CD4-positive, alpha-beta T cell treated with Interleukin-10 for 1 hour (primary cell): ENCODE results near the gene RAB23.

ENCODE experiments used
- DNase-seq: peaks from one replicate; pipeline ENCODE4 v3.0.0-alpha.2; 2020

Gene RAB23

GRCh38 chr6:57242505-57242904 lies 20.4 kb upstream of the RAB23 start:
- DNase-seq: no peak

DNA sequence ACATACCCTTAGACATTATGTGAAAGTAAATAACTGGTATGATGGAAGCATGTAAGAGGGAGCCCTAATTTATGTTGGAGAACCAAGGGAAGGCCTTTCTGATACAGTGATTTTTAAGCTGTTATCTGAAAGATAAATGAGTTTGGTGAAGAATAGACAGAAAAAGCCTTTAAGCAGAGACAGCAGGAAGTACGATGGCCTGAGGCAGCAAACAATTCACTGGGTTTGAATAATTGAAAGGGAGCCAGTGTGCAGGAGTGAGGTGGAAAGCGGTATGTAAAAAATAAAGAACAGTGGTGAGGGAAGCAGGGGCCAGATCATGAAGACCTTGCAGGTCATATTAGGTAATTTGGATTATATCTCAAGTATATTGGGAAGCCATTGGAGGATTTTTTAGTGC lies 4.1 kb upstream of the RAB23 start:
- DNase-seq: no peak

DNA sequence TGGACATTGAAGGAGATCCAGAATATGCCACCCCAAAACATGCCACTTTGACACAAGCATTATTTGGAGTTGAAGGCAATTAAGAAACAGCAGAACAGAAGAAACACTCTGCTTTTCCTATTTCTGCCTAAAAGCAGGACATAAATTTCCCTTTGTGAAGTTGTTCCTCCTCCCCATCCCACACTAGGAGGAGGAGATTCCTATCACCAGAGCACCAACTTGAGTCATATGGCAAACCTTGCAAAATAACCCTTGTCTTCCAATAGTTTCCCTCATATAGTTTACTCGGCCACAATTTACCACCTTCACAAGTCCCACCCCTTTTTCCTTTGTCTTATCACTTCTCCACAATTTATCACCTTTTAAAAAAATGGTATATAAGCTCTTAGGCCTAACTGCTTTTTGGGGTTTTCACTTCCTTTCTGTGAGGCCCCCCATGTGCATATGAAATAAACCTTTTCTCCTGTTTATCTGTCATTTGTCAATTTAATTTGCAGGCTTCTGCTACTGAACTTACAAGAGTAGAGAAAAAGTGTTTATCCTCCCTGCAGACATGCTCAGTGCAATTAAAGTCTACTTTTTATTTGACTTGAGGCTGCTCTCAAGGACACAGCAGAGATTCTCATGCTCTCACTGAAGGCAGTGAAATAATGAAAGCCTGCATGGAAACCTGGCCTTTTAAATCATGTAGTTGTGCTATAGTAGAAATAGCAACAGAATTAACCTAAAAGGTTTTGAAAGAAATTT lies 2.8 kb upstream of the RAB23 start:
- DNase-seq: no peak

- DNase-seq: peak; percentile 7
Measured at GRCh38 chr6:57222743-57223077, 603 bp upstream of the RAB23 start.

GRCh38 chr6:57221191-57221935 lies 744 bp downstream of the RAB23 start:
- peak; percentile 42 for DNase-seq

GRCh38 chr6:57220083-57220703 lies 1.9 kb downstream of the RAB23 start:
- DNase-seq: no peak

DNA sequence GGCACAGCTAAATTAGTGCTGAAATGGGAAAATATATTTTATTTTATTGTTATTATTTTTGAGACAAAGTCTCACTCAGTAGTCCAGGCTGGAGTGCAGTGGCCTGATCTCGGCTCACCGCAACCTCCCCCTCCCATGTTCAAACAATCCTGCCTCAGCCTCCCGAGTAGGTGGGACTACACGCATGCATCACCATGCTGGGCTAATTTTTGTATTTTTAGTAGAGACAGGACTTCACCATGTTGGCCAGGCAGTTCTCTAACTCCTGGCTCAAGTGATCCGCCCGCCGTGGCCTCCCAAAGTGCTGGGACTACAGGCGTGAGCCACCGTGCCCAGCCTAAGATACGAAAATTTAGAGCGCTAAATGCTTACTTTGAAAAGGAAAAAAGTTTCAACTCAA lies 4.8 kb downstream of the RAB23 start:
- no peak for DNase-seq

DNA sequence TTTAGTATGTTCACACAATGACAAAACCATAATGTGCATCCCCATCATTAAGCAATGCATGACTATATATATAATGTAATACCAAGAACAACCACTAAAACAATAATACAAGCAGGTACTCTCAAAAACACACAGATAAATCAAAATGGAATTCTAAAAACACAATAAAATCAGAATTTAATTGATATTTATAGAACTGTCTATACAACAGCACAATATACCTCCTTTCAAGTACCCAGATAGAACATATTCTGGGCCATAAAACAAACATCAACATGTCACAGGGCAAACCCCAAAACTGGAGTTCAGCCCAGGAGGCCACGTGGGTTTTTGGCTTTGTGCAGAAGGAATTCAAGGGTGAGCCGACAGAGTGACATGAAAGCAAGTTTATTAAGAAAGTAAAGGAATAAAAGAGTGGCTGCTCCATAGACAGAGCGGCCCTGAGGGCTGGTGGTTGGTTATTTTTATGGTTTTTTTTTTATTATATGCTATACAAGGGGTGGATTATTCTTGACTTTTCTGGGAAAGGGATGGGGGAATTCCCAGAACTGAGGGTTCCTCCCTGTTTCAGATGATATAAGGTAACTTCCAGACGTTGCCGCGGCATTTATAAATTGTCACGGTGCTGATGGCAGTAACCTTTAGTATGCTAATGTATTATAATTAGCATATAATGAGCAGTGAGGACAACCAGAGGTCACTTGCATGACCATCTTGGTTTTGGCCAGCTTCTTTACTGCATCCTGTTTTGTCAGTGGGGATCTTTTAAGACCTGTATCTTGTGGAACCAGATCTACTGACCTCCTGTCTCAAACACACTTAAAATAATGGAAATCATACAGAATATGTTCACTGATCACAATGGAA lies 5.6 kb downstream of the RAB23 start:
- no peak for DNase-seq

GRCh38 chr6:57215260-57215659 lies 6.8 kb downstream of the RAB23 start:
- DNase-seq: no peak

GRCh38 chr6:57210060-57210459 lies 12.0 kb downstream of the RAB23 start:
- no peak for DNase-seq

- no peak for DNase-seq
Measured at GRCh38 chr6:57209030-57209429, 13.1 kb downstream of the RAB23 start.

GRCh38 chr6:57207872-57208271 lies 14.2 kb downstream of the RAB23 start:
- no peak for DNase-seq

DNA sequence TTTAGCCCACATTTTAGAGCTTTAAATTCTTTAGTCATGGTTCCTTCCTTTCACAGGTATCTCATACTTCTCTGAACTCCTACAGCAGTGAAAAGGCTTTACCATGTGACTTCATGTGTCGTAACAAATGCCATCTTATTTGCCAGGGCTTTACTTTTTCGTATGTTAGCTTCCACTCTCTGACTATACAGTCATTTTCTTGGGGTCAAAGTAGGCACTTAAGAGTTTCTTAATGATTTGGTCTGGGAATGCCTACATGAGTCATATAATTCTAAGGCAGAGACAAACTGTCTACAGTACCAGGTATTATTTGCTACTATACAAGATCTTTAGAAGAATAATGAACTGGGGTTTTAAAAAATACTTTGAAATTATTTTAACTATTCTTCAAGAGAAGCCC lies 15.0 kb downstream of the RAB23 start:
- DNase-seq: no peak

DNA sequence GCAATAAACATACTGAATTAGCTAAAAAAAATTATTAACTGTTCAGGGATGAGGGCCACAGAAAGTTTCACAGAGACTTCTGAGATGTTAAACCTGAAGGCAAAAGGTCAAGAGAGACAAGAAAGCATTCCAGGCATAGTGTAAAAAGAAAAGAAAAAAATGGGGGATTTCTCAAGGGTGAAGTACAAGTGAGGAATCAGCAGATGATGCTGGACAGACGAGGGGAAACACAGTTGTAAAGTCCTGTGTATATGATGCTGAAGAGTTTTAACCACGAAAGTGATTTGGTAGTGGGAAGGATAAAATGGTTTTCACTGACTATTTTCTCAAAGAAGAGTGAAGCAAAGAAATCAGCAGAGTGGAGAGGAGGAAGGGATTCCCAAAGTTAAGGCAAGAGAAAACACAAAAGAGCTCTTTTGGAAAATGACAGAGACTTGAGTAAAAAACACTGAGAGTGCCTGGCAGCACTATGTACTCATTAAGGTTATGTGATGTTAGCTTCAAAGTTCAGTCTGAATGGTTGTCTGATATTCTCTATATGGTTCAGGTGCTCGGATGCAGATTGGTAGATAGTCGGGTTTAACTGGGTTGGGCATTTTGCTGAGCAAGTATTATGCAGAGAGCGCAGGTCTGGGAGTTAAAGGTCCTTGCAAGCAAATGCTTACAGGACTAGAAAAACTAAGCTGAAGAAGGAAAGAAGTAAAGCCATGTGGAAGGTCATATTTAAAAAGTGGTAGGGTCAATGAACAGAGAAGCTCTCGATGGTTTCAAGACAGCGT lies 16.4 kb downstream of the RAB23 start:
- DNase-seq: no peak

DNA sequence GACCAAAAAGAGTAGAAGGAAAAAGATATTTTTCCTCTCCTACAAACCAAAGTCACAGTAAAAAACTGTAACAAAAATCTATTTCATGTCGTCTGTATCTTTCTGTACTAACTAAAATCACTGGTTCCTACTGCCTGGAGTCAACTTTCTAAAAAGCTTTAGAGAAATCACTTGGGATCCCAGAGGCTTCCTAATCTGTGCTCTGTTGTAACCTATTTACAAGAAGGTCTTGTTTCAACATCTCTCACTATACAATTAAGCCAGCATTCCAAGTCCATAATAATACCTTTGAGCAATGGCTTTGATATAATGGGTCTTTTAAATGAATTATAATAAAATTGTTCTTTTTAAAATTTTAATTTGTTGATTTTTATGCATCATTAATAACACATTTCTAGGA lies 20.4 kb downstream of the RAB23 start:
- DNase-seq: no peak

GRCh38 chr6:57198926-57199636 lies 23.0 kb downstream of the RAB23 start:
- no peak for DNase-seq

GRCh38 chr6:57195457-57195856 lies 26.6 kb downstream of the RAB23 start:
- no peak for DNase-seq

DNA sequence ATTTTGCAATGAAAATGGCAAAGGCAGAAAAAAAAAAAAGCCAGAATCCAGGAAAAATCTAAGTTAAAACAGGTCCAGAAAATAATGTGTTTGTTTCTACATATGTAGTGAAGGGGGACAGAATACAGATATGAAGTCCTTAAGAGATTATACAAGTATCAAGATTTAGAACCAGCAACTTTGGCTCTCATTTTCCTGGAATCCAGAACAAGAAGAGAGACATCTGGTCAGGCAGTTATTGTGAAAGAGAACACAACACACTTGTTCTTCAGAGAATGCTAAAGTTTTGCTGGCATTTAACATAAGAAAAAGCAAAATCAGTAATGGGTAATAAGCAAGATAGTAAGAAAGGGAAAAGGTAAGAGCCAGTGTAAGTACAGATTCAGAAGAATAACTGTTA lies 28.9 kb downstream of the RAB23 start:
- no peak for DNase-seq

GRCh38 chr6:57190140-57190539 lies 32.0 kb downstream of the RAB23 start:
- no peak for DNase-seq

GRCh38 chr6:57183336-57183735 lies 38.8 kb downstream of the RAB23 start:
- no peak for DNase-seq

DNA sequence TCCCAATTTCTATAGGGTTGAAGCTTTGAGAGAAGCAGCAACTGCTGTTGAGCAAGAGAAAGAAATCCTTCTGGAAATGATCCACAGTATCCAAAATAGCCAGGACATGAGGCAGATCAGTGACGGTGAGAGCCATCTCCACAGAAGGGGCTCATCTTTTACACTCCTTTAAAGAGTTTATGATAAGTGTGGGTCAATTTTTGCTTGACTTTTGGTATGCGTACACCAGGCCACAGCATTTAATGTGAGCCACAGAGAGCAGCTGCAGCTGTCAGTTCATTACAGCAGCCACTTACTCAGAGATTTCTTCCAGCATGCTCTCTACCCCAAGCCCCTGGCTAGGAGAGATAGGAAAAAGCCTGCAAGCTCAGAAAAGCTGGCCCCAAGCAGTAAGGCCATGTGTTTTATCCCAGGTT lies 40.1 kb downstream of the RAB23 start:
- DNase-seq: no peak

DNA sequence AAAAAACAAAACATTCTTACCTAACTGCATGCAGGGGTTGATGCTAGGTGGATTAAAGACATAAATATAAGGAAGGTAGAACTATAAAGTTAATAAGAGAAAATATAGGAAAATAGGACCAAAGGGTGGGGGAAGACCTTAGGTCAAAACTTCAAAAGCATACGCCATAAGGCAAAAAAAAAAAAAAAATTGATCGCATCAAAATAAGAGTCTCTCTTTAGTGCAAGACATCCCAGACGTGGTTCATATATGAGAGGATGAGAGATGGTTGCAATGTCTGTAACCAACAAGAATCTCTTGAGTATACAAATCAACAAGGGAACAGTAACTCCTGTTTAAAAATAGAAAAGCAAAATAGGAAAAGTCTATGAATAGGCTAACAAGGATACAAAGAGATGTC lies 41.5 kb downstream of the RAB23 start:
- DNase-seq: no peak
